Esophagus muscularis mucosa (tissue), 4 donors: ENCODE data around the gene LRMDA.

Source experiments
- EP300 ChIP-seq: sonication (generic); formaldehyde crosslinking; IDR thresholded peaks from one replicate; pipeline ENCODE4 v1.6.1; 2017; ENCODE audit warnings: antibody characterized with exemption
- POLR2A ChIP-seq: fragments of 450-650 bp; IDR thresholded peaks from one replicate; pipeline ENCODE4 v1.6.1; 2017; ENCODE audit warnings: antibody characterized with exemption, moderate library complexity, mild to moderate bottlenecking, low read depth
- TF ChIP-seq, protein P1 (sequence below), 3 experiments: fragments of 200-600 bp in 2 of 3; fragments of 450-650 bp in 1 of 3; sonication (generic) in 2 of 3; IDR thresholded peaks; one replicate each; pipeline ENCODE4 v1.5.1; 2017 to 2019; ENCODE audit warnings: antibody characterized with exemption in 3 of 3, mild to moderate bottlenecking in 2 of 3, moderate library complexity in 1 of 3

DNA sequence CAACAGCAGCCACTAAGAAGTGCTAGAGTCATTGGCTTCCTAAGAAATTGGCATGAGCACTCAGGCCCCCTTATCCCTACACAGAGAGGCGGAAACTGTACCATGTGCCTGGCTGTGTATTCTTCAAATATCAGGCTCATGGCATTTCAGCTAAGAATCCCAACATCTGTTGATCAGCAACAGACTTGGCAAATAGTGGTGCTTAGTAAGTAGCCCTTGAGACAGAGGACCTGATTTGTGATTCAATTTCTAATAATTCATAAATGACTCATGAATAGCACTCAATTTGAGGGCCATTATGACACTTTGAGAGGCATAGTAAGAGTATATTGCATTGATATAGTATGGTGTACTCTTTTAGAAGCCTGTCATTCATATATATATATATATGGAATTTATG is 309.1 kb downstream of the LRMDA start:
- TF ChIP-seq, protein P1, sequence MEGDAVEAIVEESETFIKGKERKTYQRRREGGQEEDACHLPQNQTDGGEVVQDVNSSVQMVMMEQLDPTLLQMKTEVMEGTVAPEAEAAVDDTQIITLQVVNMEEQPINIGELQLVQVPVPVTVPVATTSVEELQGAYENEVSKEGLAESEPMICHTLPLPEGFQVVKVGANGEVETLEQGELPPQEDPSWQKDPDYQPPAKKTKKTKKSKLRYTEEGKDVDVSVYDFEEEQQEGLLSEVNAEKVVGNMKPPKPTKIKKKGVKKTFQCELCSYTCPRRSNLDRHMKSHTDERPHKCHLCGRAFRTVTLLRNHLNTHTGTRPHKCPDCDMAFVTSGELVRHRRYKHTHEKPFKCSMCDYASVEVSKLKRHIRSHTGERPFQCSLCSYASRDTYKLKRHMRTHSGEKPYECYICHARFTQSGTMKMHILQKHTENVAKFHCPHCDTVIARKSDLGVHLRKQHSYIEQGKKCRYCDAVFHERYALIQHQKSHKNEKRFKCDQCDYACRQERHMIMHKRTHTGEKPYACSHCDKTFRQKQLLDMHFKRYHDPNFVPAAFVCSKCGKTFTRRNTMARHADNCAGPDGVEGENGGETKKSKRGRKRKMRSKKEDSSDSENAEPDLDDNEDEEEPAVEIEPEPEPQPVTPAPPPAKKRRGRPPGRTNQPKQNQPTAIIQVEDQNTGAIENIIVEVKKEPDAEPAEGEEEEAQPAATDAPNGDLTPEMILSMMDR (IDR thresholded peaks at IDR 0.05), result no peak
- TF ChIP-seq EP300, result no peak
- no peak for TF ChIP-seq POLR2A
